BLaER1 treated with 17β-estradiol and CSF1 and Interleukin-3, amounts not matched to agents 10 nM and 100 nM (cell line): ENCODE results near the gene THOC6.
"Not testable (repeated sequence)": the region's sequence is repeated elsewhere in the genome, so short reads cannot be mapped to it uniquely, and the experiment has no call there.

Source experiments
- H3K27ac ChIP-seq, 11 experiments: shearing (Covaris generic); formaldehyde crosslinking; 2 replicates each; pipeline ENCODE4 v1.8.1; 2022
- H3K27me3 ChIP-seq, 11 experiments: shearing (Covaris generic); formaldehyde crosslinking; 2 replicates each; pipeline ENCODE4 v1.8.1; 2022
- H3K36me3 ChIP-seq, 11 experiments: shearing (Covaris generic); formaldehyde crosslinking; 2 replicates each; pipeline ENCODE4 v1.8.1; 2022
- H3K4me1 ChIP-seq, 10 experiments: shearing (Covaris generic); formaldehyde crosslinking; 2 replicates each; pipeline ENCODE4 v1.8.1; 2022
- H3K4me2 ChIP-seq, 11 experiments: shearing (Covaris generic); formaldehyde crosslinking; 2 replicates each; pipeline ENCODE4 v1.8.1; 2022
- H3K4me3 ChIP-seq, 10 experiments: shearing (Covaris generic); formaldehyde crosslinking; 2 replicates each; pipeline ENCODE4 v1.8.1; 2022
- H3K9ac ChIP-seq, 11 experiments: shearing (Covaris generic); formaldehyde crosslinking; 2 replicates each; pipeline ENCODE4 v1.8.1; 2022
- H3K9me3 ChIP-seq, 11 experiments: shearing (Covaris generic); formaldehyde crosslinking; replicated peaks in 1 of 11; 2 replicates each; pipeline ENCODE4 v1.8.1; 2022
- H4K20me1 ChIP-seq, 11 experiments: shearing (Covaris generic); formaldehyde crosslinking; 2 replicates each; pipeline ENCODE4 v1.8.1; 2022
- Cebpa-rat ChIP-seq, 11 experiments: shearing (Covaris generic); IDR thresholded peaks; 2 replicates each; pipeline ENCODE4 v1.8.1; 2022

Gene THOC6

GRCh38 chr16:3046641-3047386 lies 23.0 kb downstream of the THOC6 start:
- H3K27ac ChIP-seq = peak overlapping the region in 3 of 11 experiments; percentile 25 to 61 (median 41); a peak in 4 of 22 replicates
- peaks cover 42 to 77% (median 63%) of the 10 kb centered on the region in 10 experiments for H3K4me1 ChIP-seq
- H3K36me3 ChIP-seq = peaks cover 0 to 7% (median 0%) of the 10 kb centered on the region in 11 experiments; a peak in 1 of 22 replicates
- peak overlapping the region; percentile 97 to 100 (median 99) for H3K4me2 ChIP-seq
- peak overlapping the region; percentile 52 to 75 (median 62); a peak in 19 of 20 replicates for H3K4me3 ChIP-seq
- peak overlapping the region in 10 of 11 experiments; percentile 39 to 75 (median 69); a peak in 13 of 22 replicates for H3K9ac ChIP-seq
- no peaks in the 10 kb centered on the region for H3K9me3 ChIP-seq
- no peak for TF ChIP-seq Cebpa-rat (IDR thresholded peaks at IDR 0.05)
- H4K20me1 ChIP-seq = peaks cover 0 to 29% (median 5%) of the 10 kb centered on the region in 11 experiments; a peak in 8 of 22 replicates
- peaks cover 86 to 97% (median 91%) of the 10 kb centered on the region in 11 experiments for H3K27me3 ChIP-seq

DNA sequence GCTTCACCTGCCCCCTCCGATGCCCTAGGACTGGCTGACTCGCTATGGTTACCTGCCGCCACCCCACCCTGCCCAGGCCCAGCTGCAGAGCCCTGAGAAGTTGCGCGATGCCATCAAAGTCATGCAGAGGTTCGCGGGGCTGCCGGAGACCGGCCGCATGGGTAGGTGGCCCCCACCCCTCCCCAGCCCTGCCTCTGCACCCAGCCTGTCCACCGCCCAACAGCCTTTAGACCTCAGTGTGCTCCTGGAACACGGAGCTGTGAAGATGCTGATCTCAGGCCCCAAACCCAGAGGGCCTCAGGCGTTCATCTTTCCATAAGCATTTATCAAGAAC lies 23.5 kb downstream of the THOC6 start:
- H4K20me1 ChIP-seq = peaks cover 0 to 29% (median 5%) of the 10 kb centered on the region in 11 experiments; a peak in 8 of 22 replicates
- H3K27me3 ChIP-seq = peaks cover 81 to 91% (median 85%) of the 10 kb centered on the region in 11 experiments

GRCh38 chr16:3049921-3050481 lies 26.2 kb downstream of the THOC6 start:
- Histone ChIP-seq H3K4me2 (peak overlapping the region; percentile 3 to 99 (median 80); a peak in 19 of 22 replicates), H3K36me3 (peaks cover 0 to 24% (median 4%) of the 10 kb centered on the region in 11 experiments; a peak in 11 of 22 replicates), H3K9me3 (no peaks in the 10 kb centered on the region), H4K20me1 (peaks cover 0 to 24% (median 5%) of the 10 kb centered on the region in 11 experiments; a peak in 8 of 22 replicates), H3K9ac (peak overlapping the region in 3 of 11 experiments; percentile 9 to 48 (median 35); a peak in 4 of 22 replicates), H3K4me1 (peaks cover 66 to 96% (median 88%) of the 10 kb centered on the region in 10 experiments), H3K27me3 (peaks cover 55 to 65% (median 59%) of the 10 kb centered on the region in 11 experiments), H3K4me3 (no peak overlapping the region), H3K27ac (peak overlapping the region in 7 of 11 experiments; percentile 0 to 70 (median 58); a peak in 11 of 22 replicates)
- no peak for TF ChIP-seq Cebpa-rat (IDR thresholded peaks at IDR 0.05)

More for the DNA sequence above, 23.5 kb downstream of the THOC6 start:
- TF ChIP-seq Cebpa-rat (IDR thresholded peaks at IDR 0.05) = no peak
- peak overlapping the region in 2 of 10 experiments; percentile 66 to 71; a peak in 1 of 20 replicates for H3K4me3 ChIP-seq
- peaks cover 0 to 8% (median 0%) of the 10 kb centered on the region in 11 experiments; a peak in 1 of 22 replicates for H3K36me3 ChIP-seq
- H3K4me2 ChIP-seq = peak overlapping the region in 9 of 11 experiments; percentile 97 to 100 (median 99); a peak in 8 of 22 replicates
- H3K9ac ChIP-seq = no peak overlapping the region
- H3K27ac ChIP-seq = peak overlapping the region in 1 of 11 experiments; percentile 61; a peak in 1 of 22 replicates
- no peaks in the 10 kb centered on the region for H3K9me3 ChIP-seq
- H3K4me1 ChIP-seq = peaks cover 47 to 81% (median 68%) of the 10 kb centered on the region in 10 experiments

- Histone ChIP-seq H3K4me3 (no peak overlapping the region), H4K20me1 (peaks cover 0 to 20% (median 5%) of the 10 kb centered on the region in 11 experiments; a peak in 8 of 22 replicates), H3K27ac (peak overlapping the region in 7 of 11 experiments; percentile 0 to 70 (median 58); a peak in 9 of 22 replicates), H3K27me3 (peaks cover 50 to 60% (median 54%) of the 10 kb centered on the region in 11 experiments), H3K9me3 (no peaks in the 10 kb centered on the region), H3K4me1 (peaks cover 66 to 96% (median 88%) of the 10 kb centered on the region in 10 experiments), H3K4me2 (peak overlapping the region; percentile 3 to 99 (median 80); a peak in 19 of 22 replicates), H3K9ac (peak overlapping the region in 3 of 11 experiments; percentile 9 to 48 (median 35); a peak in 4 of 22 replicates), H3K36me3 (peaks cover 0 to 29% (median 4%) of the 10 kb centered on the region in 11 experiments; a peak in 11 of 22 replicates)
- TF ChIP-seq Cebpa-rat (IDR thresholded peaks at IDR 0.05) = peak in 5 of 11 experiments; percentile 28 to 80 (median 60); a peak in 6 of 22 replicates
Measured at GRCh38 chr16:3050487-3050886, 26.7 kb downstream of the THOC6 start.

DNA sequence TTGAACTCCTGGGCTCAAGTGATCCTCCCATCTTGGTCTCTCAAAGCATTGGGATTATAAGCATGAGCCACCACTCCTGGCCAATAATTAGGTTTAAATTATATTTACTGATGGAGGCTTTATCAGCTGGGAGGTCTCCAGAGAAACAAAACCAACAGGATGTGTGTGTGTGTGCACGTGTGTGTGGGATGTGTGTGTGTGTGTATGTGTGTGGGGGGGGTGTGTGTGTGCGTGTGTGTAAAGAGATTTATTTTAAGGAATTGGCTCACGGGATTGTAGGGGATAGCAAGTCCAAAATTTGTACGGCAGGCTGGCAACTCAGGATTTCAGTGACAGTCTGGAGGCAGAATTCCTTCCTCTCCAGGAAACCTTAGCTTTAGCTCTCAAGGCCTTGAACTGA lies 27.2 kb downstream of the THOC6 start:
- Histone ChIP-seq H3K27me3 (peaks cover 45 to 55% (median 49%) of the 10 kb centered on the region in 11 experiments), H3K27ac (peak overlapping the region in 5 of 11 experiments; percentile 20 to 70 (median 58); a peak in 7 of 22 replicates), H3K9me3 (no peaks in the 10 kb centered on the region), H3K4me1 (peaks cover 67 to 97% (median 89%) of the 10 kb centered on the region in 10 experiments), H3K9ac (0 out of 22 replicates have a peak overlapping the region, but pooled peaks of 1 of the 11 experiments have one; percentile 21), H3K4me2 (peak overlapping the region; percentile 3 to 99 (median 80); a peak in 21 of 22 replicates), H3K36me3 (peaks cover 0 to 31% (median 4%) of the 10 kb centered on the region in 11 experiments; a peak in 11 of 22 replicates), H4K20me1 (peaks cover 0 to 16% (median 5%) of the 10 kb centered on the region in 11 experiments; a peak in 8 of 22 replicates), H3K4me3 (peak overlapping the region in 1 of 10 experiments; percentile 23; a peak in 2 of 20 replicates)
- no peak for TF ChIP-seq Cebpa-rat (IDR thresholded peaks at IDR 0.05)

- Histone ChIP-seq H3K4me2 (peak overlapping the region; percentile 3 to 99 (median 80); a peak in 21 of 22 replicates), H3K4me3 (peak overlapping the region in 1 of 10 experiments; percentile 23; a peak in 3 of 20 replicates), H3K36me3 (peaks cover 0 to 32% (median 4%) of the 10 kb centered on the region in 11 experiments; a peak in 11 of 22 replicates), H3K9ac (0 out of 22 replicates have a peak overlapping the region, but pooled peaks of 1 of the 11 experiments have one; percentile 21), H3K27me3 (peaks cover 40 to 50% (median 44%) of the 10 kb centered on the region in 11 experiments), H3K9me3 (no peaks in the 10 kb centered on the region), H3K4me1 (peaks cover 67 to 97% (median 90%) of the 10 kb centered on the region in 10 experiments), H3K27ac (peak overlapping the region in 4 of 11 experiments; percentile 45 to 70 (median 58); a peak in 8 of 22 replicates), H4K20me1 (peaks cover 0 to 13% (median 4%) of the 10 kb centered on the region in 11 experiments; a peak in 8 of 22 replicates)
- TF ChIP-seq Cebpa-rat (IDR thresholded peaks at IDR 0.05) = no peak
Measured at GRCh38 chr16:3051494-3051893, 27.7 kb downstream of the THOC6 start.

DNA sequence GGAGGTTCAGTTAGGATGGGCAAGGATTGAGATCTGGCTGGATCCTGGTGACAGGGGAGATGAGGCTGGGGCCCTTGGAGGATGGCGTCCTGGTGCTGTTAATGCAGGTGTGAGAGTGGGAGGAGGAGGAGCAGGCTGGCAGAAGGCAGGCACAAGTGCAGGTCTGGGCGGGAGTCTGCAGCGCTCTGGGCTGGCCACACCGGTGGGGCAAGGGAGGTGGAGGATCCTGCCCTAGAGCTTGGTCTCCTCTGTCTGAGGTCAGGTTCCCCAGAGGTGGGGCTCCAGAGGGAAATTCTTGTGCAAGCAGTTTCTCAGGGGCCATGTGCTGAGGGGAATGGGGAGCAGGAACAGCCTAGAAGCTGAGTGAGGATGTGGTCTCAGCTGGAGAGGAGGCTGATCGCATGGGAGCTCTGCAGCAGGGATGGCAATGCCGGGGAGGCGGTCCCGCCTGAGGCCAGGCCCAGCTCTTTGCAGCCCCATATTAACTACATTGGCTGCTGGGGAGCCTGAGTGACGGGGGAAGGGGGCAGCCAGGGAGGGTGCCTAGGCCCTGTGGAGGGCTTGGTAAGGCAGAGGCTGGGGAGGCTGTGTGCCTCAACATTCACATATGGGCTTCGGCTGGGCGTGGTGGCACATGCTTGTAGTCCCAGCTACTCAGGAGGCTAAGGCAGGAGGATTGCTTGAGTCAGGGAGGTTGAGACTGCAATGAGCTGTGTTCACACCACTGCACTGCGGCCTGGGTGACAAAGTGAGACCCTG lies 28.9 kb downstream of the THOC6 start:
- H3K9me3 ChIP-seq, H3K9ac ChIP-seq: not testable (repeated sequence)

GRCh38 chr16:3053330-3053710 lies 29.5 kb downstream of the THOC6 start:
- H3K4me3 ChIP-seq, H3K9ac ChIP-seq, H4K20me1 ChIP-seq, H3K9me3 ChIP-seq: not testable (repeated sequence)
- Histone ChIP-seq H3K4me1 (peaks cover 77 to 100% (median 98%) of the 10 kb centered on the region in 10 experiments), H3K27ac (peak overlapping the region in 5 of 11 experiments; percentile 18 to 67 (median 63); a peak in 9 of 22 replicates), H3K27me3 (peaks cover 21 to 32% (median 26%) of the 10 kb centered on the region in 11 experiments), H3K4me2 (peak overlapping the region in 9 of 11 experiments; percentile 21 to 100 (median 98); a peak in 15 of 22 replicates), H3K36me3 (peaks cover 0 to 42% (median 4%) of the 10 kb centered on the region in 11 experiments; a peak in 11 of 22 replicates)

More for the DNA sequence above, 28.9 kb downstream of the THOC6 start:
- not testable (repeated sequence) for H4K20me1 ChIP-seq, H3K4me3 ChIP-seq
- Histone ChIP-seq H3K4me2 (peak overlapping the region in 8 of 11 experiments; percentile 21 to 100 (median 98); a peak in 11 of 22 replicates), H3K4me1 (peaks cover 74 to 100% (median 95%) of the 10 kb centered on the region in 10 experiments), H3K27me3 (peaks cover 27 to 37% (median 31%) of the 10 kb centered on the region in 11 experiments), H3K36me3 (peaks cover 0 to 42% (median 4%) of the 10 kb centered on the region in 11 experiments; a peak in 11 of 22 replicates), H3K27ac (peak overlapping the region in 5 of 11 experiments; percentile 18 to 70 (median 65); a peak in 7 of 22 replicates)
